GM12865 (cell line): ENCODE measurements around the gene FOXP3.

Experiments
- DNase-seq: peaks from one replicate; pipeline ENCODE4 v3.0.0; 2010; ENCODE audit warnings: low read depth
- H3K4me3 ChIP-seq: 2 replicates; pipeline ENCODE4 v1.5.1; 2011; ENCODE audit warnings: mild to moderate bottlenecking, low read depth, low read length, control low read depth
- CTCF ChIP-seq: IDR thresholded peaks from 2 replicates; pipeline ENCODE4 v1.5.1; 2011; ENCODE audit warnings: low read length, control low read depth, low read depth, inconsistent platforms; ENCODE audit not compliant: insufficient read depth; ENCODE audit errors: missing control alignments

FOXP3 gene

GRCh38 chrX:49231333-49232000 is 33.0 kb downstream of the FOXP3 start:
- TF ChIP-seq CTCF: no peak
- no peak for DNase-seq
- peak overlapping the region; percentile 64; the same call in 1 of the 2 replicates for H3K4me3 ChIP-seq

GRCh38 chrX:49230500-49231232 is 33.8 kb downstream of the FOXP3 start:
- DNase-seq: peak; percentile 72
- peak overlapping the region; percentile 64 for H3K4me3 ChIP-seq
- peak; percentile 26 for TF ChIP-seq CTCF

- DNase-seq: no peak
- H3K4me3 ChIP-seq: no peak overlapping the region
- no peak for TF ChIP-seq CTCF
These were observed 36.3 kb downstream of the FOXP3 start for GRCh38 chrX:49228185-49228584.

GRCh38 chrX:49227726-49228125 is 36.8 kb downstream of the FOXP3 start:
- no peak overlapping the region for H3K4me3 ChIP-seq
- DNase-seq: no peak
- TF ChIP-seq CTCF: no peak

- no peak for DNase-seq
- no peak overlapping the region for H3K4me3 ChIP-seq
- no peak for TF ChIP-seq CTCF
These were observed 37.6 kb downstream of the FOXP3 start for GRCh38 chrX:49226946-49227345.

GRCh38 chrX:49225858-49226257 is 38.7 kb downstream of the FOXP3 start:
- no peak for TF ChIP-seq CTCF
- DNase-seq: no peak
- H3K4me3 ChIP-seq: no peak overlapping the region

GRCh38 chrX:49221868-49222267 is 42.6 kb downstream of the FOXP3 start:
- no peak for TF ChIP-seq CTCF
- H3K4me3 ChIP-seq: no peak overlapping the region
- DNase-seq: no peak
